ENCODE results near the gene TSC2. TPM values are rescaled to one million over a fixed set of nuclear protein-coding genes. Genes with fewer than 3 reads are reported as not detected.

The TSC2 gene
- total and polyA plus RNA-seq, 8 donors: 40.8 to 369 (median 76.0) TPM

DNA sequence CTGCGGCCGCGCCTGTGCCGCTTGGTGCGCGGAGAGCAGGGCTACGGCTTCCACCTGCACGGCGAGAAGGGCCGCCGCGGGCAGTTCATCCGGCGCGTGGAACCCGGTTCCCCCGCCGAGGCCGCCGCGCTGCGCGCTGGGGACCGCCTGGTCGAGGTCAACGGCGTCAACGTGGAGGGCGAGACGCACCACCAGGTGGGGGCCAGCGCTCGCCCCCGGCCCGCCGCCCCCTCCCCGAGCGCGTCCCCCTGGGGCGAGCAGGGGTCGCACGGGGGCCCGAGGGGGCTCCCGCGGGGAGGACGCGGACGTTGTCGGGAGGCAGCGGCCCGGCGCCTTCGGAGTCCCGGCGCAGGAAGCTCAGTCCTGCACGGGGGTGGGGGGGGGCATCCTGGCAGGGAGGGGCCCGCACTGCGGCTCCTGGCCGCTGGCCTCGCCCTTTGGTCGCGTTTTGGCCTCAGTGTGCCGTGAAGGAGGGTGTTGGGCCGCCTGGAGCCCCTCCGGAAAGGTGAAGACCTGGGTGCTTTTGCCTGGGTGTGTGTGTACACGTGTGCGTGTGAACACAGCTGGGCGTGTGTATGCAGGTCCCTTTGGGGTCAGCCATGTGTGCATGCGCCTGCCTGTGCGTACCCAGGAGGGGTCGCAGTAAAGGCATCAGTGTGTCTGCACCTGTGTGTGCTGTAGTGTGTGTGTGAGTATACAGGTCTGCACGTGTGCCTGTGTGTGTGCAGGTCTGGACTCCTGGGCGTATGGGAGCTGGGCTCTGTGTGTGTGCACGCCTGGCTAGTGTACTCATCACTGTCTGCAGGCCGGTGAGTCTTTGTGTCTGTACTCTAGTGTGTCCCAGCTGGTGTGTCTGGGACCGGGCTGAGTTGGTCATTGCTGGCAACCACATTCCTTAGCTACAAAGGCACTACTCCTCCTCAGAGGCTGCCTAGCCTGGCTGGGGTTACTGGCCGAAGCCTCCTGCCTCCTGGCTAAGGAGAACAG is 20.5 kb upstream of the TSC2 start:
- TF ChIP-seq POLR2AphosphoS5 (IDR thresholded peaks at IDR 0.05) (no peak), EP300 (IDR thresholded peaks at IDR 0.05) (no peak), POLR2A (IDR thresholded peaks at IDR 0.05) (no peak)
- TF ChIP-seq, protein P1, sequence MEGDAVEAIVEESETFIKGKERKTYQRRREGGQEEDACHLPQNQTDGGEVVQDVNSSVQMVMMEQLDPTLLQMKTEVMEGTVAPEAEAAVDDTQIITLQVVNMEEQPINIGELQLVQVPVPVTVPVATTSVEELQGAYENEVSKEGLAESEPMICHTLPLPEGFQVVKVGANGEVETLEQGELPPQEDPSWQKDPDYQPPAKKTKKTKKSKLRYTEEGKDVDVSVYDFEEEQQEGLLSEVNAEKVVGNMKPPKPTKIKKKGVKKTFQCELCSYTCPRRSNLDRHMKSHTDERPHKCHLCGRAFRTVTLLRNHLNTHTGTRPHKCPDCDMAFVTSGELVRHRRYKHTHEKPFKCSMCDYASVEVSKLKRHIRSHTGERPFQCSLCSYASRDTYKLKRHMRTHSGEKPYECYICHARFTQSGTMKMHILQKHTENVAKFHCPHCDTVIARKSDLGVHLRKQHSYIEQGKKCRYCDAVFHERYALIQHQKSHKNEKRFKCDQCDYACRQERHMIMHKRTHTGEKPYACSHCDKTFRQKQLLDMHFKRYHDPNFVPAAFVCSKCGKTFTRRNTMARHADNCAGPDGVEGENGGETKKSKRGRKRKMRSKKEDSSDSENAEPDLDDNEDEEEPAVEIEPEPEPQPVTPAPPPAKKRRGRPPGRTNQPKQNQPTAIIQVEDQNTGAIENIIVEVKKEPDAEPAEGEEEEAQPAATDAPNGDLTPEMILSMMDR (IDR thresholded peaks at IDR 0.05): no peak
- peaks cover 0 to 13% (median 0%) of the 10 kb centered on the region in 3 donors for H3K27me3 ChIP-seq
- H3K4me3 ChIP-seq: peak overlapping the region; percentile 72 to 92 (median 78)
- peak overlapping the region; percentile 72 to 95 (median 85) for H3K27ac ChIP-seq
- H3K4me1 ChIP-seq: peaks cover 48 to 81% (median 71%) of the 10 kb centered on the region in 4 donors
- intact Hi-C loops (cut with DNase I; ENCODE audit: low total_unique reads): loop anchor here (10.0 kb wide), 1 partner anchor 57 kb away; no protein-coding TSS in a partner anchor
- 2 to 26% (median 5%) methylated on average over 6 to 76 of the region's 76 CpGs for WGBS, 5 donors
- H3K9me3 ChIP-seq: no peaks in the 10 kb centered on the region
- DNase-seq: peak in 1 of 2 donors; percentile 66
- peaks cover 4 to 27% (median 15%) of the 10 kb centered on the region in 4 donors for H3K36me3 ChIP-seq

DNA sequence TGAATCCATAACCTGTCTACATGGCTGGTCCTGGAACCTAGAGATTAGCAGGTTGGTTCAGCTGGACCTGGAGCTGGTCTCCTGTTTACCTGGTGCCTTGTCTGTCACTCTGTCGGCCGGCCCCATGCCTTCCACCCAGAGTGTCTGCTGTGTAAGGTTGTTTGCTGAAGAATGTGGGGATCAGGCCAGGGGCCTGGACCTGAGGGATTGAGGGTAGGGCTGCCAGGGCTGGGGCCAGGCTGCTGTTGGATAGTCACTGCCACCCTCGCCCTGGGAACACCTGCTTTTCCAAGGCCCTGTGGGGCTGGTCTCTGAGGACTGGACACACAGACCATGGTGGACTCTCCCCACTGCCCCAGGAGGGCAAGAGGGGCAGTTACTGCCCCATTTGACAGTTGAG is 19.6 kb upstream of the TSC2 start:
- WGBS, 5 donors: 15 to 56% (median 30%) methylated on average over 2 to 3 of the region's 3 CpGs
- H3K36me3 ChIP-seq: peaks cover 4 to 27% (median 15%) of the 10 kb centered on the region in 4 donors
- H3K27me3 ChIP-seq: peaks cover 0 to 7% (median 0%) of the 10 kb centered on the region in 3 donors
- no peaks in the 10 kb centered on the region for H3K9me3 ChIP-seq
- peak overlapping the region; percentile 72 to 95 (median 85) for H3K27ac ChIP-seq
- H3K4me1 ChIP-seq: peaks cover 50 to 81% (median 71%) of the 10 kb centered on the region in 4 donors
- intact Hi-C loops (cut with DNase I; ENCODE audit: low total_unique reads): loop anchor here (10.0 kb wide), 1 partner anchor 57 kb away; no protein-coding TSS in a partner anchor
- DNase-seq: peak in 1 of 2 donors; percentile 16
- H3K4me3 ChIP-seq: peak overlapping the region; percentile 72 to 92 (median 78)
- TF ChIP-seq POLR2AphosphoS5 (IDR thresholded peaks at IDR 0.05): no peak
- no peak for TF ChIP-seq EP300 (IDR thresholded peaks at IDR 0.05)
- TF ChIP-seq, protein P1 (IDR thresholded peaks at IDR 0.05): no peak
- no peak for TF ChIP-seq POLR2A (IDR thresholded peaks at IDR 0.05)

DNA sequence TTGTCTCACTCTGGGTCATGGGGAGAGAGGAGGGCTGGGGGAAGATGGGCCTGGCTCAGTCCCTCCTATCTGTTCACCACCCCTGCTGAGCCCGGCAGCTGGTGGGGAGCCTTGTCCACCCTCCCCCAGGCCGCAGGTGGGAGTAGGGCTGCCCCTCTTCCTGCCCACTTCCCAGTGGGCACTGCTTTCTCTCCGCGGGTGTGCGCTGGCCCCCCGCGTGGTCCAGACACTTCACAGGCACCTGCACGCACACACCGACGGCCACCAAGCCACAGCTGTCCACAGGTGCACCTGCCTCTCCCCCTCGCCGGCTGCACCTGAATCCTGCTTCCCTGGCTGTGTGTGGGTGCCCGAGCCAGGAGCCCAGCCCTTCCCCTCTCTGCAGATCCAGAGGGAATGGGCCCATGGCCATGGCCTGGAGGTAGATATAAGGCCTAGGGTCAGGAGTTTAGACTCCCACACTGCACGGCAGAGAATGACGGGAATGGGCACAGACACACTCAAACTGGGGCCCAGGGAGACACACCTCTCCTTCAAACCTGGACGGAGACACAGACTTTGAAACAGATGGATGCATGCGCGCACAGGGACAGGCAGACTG is 19.1 kb upstream of the TSC2 start:
- 47 to 66% (median 49%) methylated on average over 13 to 18 of the region's 18 CpGs for WGBS, 5 donors
- H3K4me3 ChIP-seq: peak overlapping the region; percentile 11 to 92 (median 78)
- peaks cover 0 to 7% (median 0%) of the 10 kb centered on the region in 3 donors for H3K27me3 ChIP-seq
- H3K27ac ChIP-seq: peak overlapping the region in 4 of 5 donors; percentile 81 to 95 (median 88)
- H3K4me1 ChIP-seq: peaks cover 51 to 81% (median 71%) of the 10 kb centered on the region in 4 donors
- no peaks in the 10 kb centered on the region for H3K9me3 ChIP-seq
- TF ChIP-seq EP300 (IDR thresholded peaks at IDR 0.05): no peak
- TF ChIP-seq POLR2A (IDR thresholded peaks at IDR 0.05): no peak
- TF ChIP-seq POLR2AphosphoS5 (IDR thresholded peaks at IDR 0.05): no peak
- TF ChIP-seq, protein P1 (IDR thresholded peaks at IDR 0.05): no peak
- intact Hi-C loops (cut with DNase I; ENCODE audit: low total_unique reads): loop anchor here (10.0 kb wide), 1 partner anchor 56 kb away; no protein-coding TSS in a partner anchor
- H3K36me3 ChIP-seq: peaks cover 4 to 27% (median 15%) of the 10 kb centered on the region in 4 donors
- DNase-seq: peak in 1 of 2 donors; percentile 56

DNA sequence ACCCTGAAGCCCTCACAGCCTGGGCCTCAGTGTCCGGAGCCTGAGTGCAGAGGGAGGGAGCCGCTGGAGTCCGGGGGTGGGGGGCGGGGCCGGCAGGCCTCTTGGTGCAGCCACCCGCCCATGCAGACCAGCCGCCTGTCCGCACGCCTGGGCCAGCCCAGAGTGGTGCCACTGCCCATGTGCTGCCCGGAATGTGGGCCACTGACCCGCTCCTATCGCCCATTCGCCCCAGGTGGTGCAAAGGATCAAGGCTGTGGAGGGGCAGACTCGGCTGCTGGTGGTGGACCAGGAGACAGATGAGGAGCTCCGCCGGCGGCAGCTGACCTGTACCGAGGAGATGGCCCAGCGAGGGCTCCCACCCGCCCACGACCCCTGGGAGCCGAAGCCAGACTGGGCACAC is 18.4 kb upstream of the TSC2 start:
- intact Hi-C loops (cut with DNase I; ENCODE audit: low total_unique reads): loop anchor here (10.0 kb wide), 1 partner anchor 55 kb away; no protein-coding TSS in a partner anchor
- TF ChIP-seq POLR2AphosphoS5 (IDR thresholded peaks at IDR 0.05) (no peak), POLR2A (IDR thresholded peaks at IDR 0.05) (no peak), EP300 (IDR thresholded peaks at IDR 0.05) (no peak)
- Histone ChIP-seq H3K4me1 (peaks cover 54 to 80% (median 72%) of the 10 kb centered on the region in 4 donors), H3K9me3 (no peaks in the 10 kb centered on the region), H3K27ac (peak overlapping the region in 3 of 5 donors; percentile 88 to 95 (median 92)), H3K36me3 (peaks cover 4 to 27% (median 15%) of the 10 kb centered on the region in 4 donors), H3K27me3 (peaks cover 0 to 7% (median 0%) of the 10 kb centered on the region in 3 donors), H3K4me3 (peak overlapping the region; percentile 11 to 92 (median 78))
- 65 to 83% (median 73%) methylated on average over 3 to 22 of the region's 22 CpGs for WGBS, 5 donors
- DNase-seq: peak in 1 of 2 donors; percentile 10
